HG03196 (cell line): ENCODE data around the gene IQCF5.
"Not testable (repeated sequence)": the region's sequence is repeated elsewhere in the genome, so short reads cannot be mapped to it uniquely, and the experiment has no call there.

Experiments
- ATAC-seq: cut with Tn5 transposase; IDR thresholded peaks from one replicate; pipeline ENCODE4 v1.9.1; 2021; ENCODE audit not compliant: unreplicated experiment

Gene IQCF5

GRCh38 chr3:51869304-51869703 is 6.1 kb downstream of the IQCF5 start:
- no peak for ATAC-seq

- ATAC-seq, result not testable (repeated sequence)
These were observed 6.5 kb downstream of the IQCF5 start for GRCh38 chr3:51868896-51869295.

- no peak for ATAC-seq
These were observed 12.5 kb downstream of the IQCF5 start for GRCh38 chr3:51862886-51863285.

GRCh38 chr3:51860703-51861665 is 14.4 kb downstream of the IQCF5 start, which contains the start of gene IQCF2:
TSS of gene IQCF2 (plus strand) at chr3:51861615. CDS start at chr3:51861667, 52 bp downstream.
- no peak for ATAC-seq

GRCh38 chr3:51855411-51855810 is 20.0 kb downstream of the IQCF5 start:
- not testable (repeated sequence) for ATAC-seq

- no peak for ATAC-seq
These were observed 30.3 kb downstream of the IQCF5 start for GRCh38 chr3:51845129-51845528.

GRCh38 chr3:51836606-51837005 is 38.8 kb downstream of the IQCF5 start:
- no peak for ATAC-seq

GRCh38 chr3:51830836-51831385 is 44.5 kb downstream of the IQCF5 start:
- ATAC-seq, result no peak

- ATAC-seq, result no peak
These were observed 45.1 kb downstream of the IQCF5 start for GRCh38 chr3:51830345-51830744.

GRCh38 chr3:51828297-51828696 is 47.1 kb downstream of the IQCF5 start:
- ATAC-seq, result no peak
